Muscle of arm (tissue), 12 donors: Measurements from ENCODE around the gene JTB. TPM values are rescaled to one million over a fixed set of nuclear protein-coding genes. Genes with fewer than 3 reads are reported as not detected.

ENCODE experiments used
- DNase-seq: peaks from one replicate; pipeline ENCODE4 v3.0.0-alpha.2; 2013
- polyA plus RNA-seq, 12 donors: library from polyadenylated mRNA; unstranded; fragments of 120-200 nt; gene quantifications; one replicate each; pipeline ENCODE4 v1.2.1, GENCODE V29; 2013; ENCODE audit not compliant: insufficient read length in 12 of 12

The JTB gene
- polyA plus RNA-seq, 12 donors: 58.3 to 90.5 (median 74.0) TPM; not detected in 1

- peak; percentile 98 for DNase-seq
These were observed 19.1 kb downstream of the JTB start, which contains the start of gene CRTC2 for GRCh38 chr1:153958111-153958960. Gene CRTC2, minus strand, starts transcription at chr1:153958612. Its CDS starts 115 bp downstream, at chr1:153958497.

DNA sequence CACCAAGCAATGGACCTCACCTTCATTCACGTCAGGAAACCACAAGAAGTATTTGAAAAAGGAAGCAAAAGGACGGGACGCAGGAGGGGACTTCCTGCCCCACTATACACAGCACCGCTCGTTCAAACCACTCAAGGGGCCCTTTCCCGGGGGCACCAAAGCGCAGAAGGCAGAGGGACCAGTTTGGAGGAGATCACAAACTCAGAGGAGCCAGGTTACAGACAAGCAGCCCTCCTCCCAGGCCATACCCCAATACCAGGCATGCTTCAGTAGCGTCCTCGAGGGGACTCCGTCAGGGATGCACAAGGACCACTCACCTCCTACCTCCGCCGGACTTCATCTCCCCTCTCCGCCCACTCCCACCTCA is 19.7 kb downstream of the JTB start:
- DNase-seq: no peak

- DNase-seq: no peak
These were observed 20.3 kb downstream of the JTB start for GRCh38 chr1:153956997-153957715.

DNA sequence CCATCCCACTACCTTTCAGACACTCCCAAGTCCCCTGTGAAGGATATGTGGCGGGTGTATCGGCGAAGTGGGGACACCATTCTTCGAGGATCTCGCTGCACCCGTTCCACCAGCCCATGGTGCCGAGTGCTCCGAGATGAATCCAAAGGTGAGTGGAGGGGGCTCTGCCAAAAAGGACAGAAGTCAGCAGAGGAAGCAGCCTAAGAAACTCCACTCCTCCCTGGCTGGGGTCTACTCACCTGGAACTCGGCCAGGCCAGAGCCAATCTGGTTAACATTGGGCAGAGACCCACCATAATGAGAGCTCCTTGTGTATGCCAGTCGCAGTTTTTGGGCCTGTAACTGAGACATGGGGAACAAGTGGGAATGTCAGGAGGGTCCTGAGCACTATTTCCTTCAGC is 22.6 kb downstream of the JTB start:
- no peak for DNase-seq

DNA sequence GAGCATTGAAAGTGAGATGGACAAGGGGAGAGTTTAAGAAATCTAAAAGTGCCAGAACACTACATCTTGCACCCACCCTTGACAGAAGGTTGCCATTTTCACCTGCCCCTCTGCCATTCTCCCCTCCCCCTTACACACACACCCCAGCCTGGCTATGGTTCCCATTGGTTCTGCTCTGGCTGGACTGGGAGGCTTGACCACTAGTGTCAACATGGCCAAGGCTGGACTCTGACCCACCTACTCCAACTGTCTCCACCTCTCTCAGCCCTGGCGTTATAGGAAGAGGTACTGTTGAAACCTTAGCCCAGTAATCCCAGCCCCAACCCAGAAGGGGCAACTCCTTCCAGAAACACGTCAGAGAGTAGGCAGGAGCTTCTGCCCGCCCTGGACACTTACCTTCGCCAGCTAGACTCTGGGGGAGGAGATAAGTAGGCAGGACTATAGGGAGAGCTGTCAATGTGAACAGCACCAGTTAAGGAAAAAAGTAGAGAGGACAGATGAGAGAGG is 23.6 kb downstream of the JTB start:
- DNase-seq: no peak

DNA sequence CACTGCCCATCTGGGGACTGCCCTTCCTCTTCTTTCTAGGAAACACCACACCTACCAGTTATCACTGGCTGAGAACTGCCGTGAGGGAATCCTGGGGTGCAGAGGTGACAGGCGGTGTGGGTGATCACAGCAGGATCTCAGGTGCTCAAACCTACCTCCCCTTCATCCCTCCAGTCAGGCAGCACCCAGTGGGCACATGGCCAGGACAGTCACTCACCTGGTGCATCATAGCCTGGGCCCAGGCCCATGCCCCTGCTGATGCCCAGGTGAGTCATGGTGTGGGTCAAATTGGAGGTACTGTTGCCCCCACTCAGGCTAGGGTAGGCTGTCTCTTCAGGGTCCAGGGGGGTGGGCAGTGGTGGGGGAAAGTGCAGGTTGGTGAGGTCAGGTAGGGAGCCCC is 25.7 kb downstream of the JTB start:
- no peak for DNase-seq

DNA sequence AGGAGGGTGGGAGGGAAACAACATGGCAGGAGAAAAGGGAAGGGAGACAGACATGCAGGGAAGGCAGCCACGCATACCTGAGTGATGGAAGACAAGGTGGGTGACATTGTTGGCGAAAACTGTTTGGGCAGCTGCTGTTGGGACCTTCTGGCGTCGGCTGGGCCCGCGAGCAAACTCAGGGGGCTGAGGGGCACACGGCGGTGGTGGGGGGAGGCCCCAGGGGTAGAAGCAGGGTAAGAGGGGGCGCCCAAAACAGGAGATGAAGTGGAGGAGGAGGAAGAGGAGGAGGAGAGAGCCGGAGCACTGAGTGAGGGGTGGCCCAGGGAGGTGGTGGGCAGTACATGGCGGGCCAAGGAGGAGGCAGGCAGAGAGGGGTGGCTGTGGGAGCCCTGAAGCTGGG is 26.3 kb downstream of the JTB start:
- no peak for DNase-seq

DNA sequence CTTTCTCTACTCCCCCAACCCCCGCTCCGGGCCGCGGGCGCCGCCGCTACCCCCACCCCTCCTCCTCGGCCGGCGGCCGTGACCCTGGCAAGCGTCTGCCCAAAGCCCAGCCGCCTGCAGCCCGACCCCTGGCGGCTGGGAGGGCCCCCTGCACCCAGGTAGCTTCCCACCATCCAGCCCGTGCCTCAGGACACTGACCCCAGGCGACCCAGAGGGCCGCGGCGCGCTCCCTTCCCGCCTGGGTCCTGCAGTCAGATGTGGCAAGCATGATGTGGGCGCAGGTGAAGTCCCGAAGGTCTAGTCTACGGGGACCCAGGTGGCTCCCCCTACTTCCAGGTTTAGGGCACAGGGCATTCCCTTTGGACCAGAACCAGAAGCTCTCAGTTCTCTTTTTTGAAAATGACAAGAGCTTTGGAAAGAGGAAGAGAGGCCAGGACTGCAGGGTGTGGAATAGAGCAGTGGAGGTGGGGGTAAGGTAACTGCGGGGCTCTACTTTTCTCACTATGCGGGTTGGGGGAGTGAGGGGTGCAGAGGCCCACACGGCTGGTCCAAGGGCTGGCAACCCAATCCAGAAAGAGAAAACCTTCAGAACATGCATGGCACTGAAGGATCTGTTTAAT is 30.7 kb downstream of the JTB start, which contains the start of gene DENND4B:
DENND4B (minus strand) TSS at position 97 of the 620 bp plus-strand sequence. CDS start 2,344 bp downstream, outside the sequence.
- peak; percentile 83 for DNase-seq

GRCh38 chr1:153945795-153946621 is 31.5 kb downstream of the JTB start:
- DNase-seq: peak; percentile 59

GRCh38 chr1:153945131-153945794 is 32.2 kb downstream of the JTB start:
- no peak for DNase-seq

DNA sequence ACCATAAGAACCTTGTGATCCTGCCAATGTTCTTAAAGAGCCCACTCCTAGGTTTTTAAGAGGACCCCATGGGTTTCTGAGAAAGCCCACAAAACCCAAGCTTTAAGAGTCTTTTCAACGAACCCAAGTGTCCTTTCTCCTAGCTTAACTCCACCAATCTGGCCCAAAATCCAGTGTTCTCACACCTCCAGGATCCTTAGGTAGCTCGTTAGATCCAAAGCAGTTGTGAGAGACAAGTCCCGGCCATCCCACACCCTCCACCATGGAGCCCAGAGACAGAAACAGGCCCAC is 32.7 kb downstream of the JTB start:
- DNase-seq: no peak

DNA sequence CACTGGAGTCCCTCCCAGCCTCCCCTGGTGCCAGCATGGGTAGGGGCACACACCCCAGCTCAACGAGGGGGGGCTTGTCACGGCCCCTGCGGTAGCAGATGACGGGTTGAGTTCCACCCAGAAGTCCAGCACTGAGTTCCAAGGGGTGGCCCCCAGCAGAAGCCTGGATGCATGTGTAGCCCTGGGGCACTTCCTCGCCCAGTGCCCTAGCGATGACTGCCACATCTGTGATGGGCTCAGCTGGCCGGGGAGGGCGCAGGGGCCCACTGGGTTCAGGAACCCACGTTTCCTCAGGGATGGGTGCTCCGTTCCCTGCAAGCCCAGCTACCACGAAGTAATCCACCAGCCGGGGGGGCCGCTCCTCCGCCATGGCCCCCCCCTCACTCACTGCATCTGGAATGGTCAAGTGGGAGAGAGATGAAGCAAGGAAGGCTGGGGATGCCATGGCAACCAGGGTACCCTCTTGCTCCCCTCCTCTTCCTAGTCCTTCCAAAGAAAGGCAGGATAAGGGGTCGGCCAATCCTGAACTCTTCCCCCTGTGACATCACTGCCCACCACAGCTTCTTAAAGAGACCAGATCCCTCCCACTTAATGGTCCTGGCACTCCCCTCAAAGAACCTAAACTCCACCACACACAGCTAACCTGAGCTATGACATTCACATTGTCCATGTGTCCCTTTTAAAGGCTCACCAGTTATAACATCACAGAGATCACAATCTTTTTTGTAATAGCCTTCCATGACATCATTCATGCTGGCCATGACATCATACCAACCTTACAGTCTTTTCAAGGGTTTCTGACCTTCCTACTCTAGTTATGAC is 33.3 kb downstream of the JTB start:
- no peak for DNase-seq

DNA sequence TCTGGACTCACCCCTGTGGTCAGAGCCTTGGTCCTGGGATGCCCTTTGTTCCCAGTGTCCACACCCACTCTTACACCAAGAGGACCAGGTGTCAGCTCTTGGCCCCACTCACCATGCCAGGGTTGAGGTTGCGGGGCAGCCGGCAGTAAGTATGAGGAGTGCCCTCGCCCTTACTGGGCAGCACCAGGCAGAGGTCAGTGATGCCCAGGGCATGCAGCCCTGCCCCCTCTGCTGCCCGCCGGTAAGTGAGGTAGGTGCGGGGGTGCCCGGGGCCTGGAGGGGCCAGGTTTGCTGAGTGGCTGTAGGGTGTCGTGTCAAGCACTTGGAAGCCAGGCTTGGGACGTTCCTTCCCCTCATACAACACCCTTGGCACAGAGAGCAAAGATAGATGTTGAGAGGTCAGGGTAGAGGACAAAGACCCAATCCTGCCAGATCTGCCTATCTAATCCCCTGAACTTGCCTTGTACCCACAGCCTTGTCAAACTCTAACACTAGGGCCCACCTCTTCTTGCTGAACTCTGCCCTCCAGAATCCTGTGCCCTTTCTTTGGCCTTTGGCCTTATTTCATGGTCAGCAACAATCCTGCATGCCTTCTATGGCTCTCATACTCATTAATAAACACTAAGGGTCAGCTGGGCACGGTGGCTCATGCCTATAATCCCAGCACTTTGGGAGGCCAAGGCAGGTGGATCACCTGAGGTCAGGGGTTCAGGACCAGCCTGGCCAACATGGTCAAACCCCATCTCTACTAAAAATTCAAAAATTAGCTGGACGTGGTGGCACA is 34.5 kb downstream of the JTB start:
- no peak for DNase-seq

GRCh38 chr1:153941826-153942725 is 35.4 kb downstream of the JTB start:
- DNase-seq: no peak

DNA sequence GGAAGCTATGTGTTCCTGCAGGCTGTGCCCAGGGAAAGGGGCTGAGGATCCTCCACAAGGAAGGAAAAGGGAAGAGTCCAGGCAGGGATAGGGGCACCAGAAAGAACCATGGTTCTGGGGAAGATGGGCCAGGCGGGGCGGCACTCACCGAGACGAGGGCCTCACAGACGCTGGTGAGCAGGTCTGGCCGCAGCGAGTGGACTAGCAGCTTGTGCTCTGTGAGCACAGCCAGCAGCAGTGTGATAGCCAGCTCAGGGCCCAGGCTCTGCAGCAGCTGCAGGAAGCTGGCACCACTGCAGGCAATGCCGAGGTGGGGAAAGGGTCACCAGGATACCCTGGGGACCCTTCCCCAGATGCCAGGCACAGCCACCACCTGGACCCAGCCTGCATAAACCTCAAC is 36.7 kb downstream of the JTB start:
- no peak for DNase-seq

GRCh38 chr1:153939476-153939875 is 38.0 kb downstream of the JTB start:
- DNase-seq: no peak

DNA sequence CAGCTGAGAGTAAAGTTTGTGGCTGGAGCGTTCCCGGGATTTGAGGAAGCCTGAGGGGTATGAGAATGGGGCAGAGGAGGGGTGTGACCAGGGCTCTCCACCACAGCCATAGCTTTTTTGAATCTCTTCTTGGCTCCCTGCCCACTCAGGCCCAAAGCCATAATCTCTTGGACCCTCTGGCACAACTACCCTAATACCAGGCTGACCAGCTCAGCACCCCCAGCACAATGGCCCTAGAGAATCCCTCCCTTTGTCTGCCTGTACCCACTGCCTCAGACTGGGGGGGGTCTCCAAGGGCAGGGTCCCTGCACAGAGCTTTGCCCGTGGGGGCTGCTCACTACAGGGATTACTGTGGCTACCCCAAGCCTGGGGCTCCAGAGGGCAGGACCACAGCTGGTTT is 38.5 kb downstream of the JTB start:
- no peak for DNase-seq

DNA sequence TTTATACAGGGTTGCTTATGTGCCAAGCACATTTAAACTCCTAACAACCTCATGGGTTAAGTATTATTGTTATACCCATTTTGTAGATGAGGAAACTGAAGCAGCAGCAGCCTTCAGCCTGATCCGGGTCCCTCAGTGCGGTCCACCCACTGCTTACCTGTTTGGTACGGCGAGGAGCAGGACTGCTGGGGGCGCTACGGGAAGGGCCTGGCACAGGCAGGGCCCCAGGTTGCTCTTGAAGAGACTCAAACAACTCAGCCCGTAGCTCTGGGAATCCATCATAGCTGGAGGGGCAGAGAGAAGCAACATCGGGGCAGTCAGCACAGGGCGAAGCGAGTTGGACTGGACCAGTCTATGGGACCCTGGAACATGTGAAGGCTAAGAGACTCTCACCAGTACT is 40.1 kb downstream of the JTB start:
- DNase-seq: no peak
